Measurements from ENCODE around the gene NCAM2. TPM values are rescaled to one million over a fixed set of nuclear protein-coding genes. Genes with fewer than 3 reads are reported as not detected.

The NCAM2 gene
- total and polyA plus RNA-seq, 2 of the 8 experiments (the other 6 are each of a cell fraction or from before 2014, with no cell fraction given), result 0.14 to 1.1 TPM

DNA sequence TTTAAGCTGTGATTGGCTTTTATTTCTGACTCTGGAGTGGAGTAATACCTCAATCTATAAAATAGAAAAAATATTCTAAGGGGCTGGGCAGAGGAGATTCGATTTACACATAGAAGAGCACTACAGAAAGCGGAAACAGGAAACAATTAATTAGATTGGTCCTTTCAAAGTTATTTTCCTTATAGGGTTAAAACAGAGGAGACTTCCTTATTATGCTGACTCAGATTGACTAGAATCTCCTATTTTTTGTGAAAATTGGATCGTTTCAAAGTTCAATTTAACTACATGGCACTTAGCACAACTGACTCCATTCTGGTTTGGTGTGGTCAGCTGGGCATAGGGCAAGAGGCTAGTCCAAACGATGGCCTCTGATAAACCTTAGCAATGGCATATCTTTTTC, 48.3 kb upstream of the NCAM2 start:
- no peak for FAIRE-seq
- TF ChIP-seq SIX5 (IDR thresholded peaks at IDR 0.05; ENCODE audit: low read depth, low read length) (no peak), CBX8 (IDR thresholded peaks at IDR 0.05; ENCODE audit: borderline replicate concordance, low read depth, low read length) (no peak), PHF8 (conservative IDR thresholded peaks at IDR 0.05; ENCODE audit: low read depth, low read length) (no peak), BRCA1 (IDR thresholded peaks at IDR 0.05; ENCODE audit: low read depth, low read length) (no peak), TEAD4 (IDR thresholded peaks at IDR 0.05; ENCODE audit: low read depth, low read length) (no peak), SP2 (IDR thresholded peaks at IDR 0.05; ENCODE audit: low read length) (no peak), SRF (IDR thresholded peaks at IDR 0.05; ENCODE audit: low read depth, low read length) (no peak), FOSL1 (IDR thresholded peaks at IDR 0.05; ENCODE audit: insufficient read depth, low read depth, low read length) (no peak), POU5F1 (IDR thresholded peaks at IDR 0.05; ENCODE audit: low read depth, low read length) (no peak), SP4 (IDR thresholded peaks at IDR 0.05; ENCODE audit: low read length) (no peak), SAP30 (IDR thresholded peaks at IDR 0.05; ENCODE audit: insufficient read depth, insufficient replicate concordance, low read length) (no peak), HDAC2 (IDR thresholded peaks at IDR 0.05; ENCODE audit: borderline replicate concordance in 1 of 2, low read depth in 2 of 2, low read length in 2 of 2) (no peak), TCF12 (IDR thresholded peaks at IDR 0.05; ENCODE audit: low read depth, low read length) (no peak), ZNF274 (IDR thresholded peaks at IDR 0.05; ENCODE audit: borderline replicate concordance, extremely low read depth, low read length) (no peak), BACH1 (IDR thresholded peaks at IDR 0.05; ENCODE audit: low read length) (no peak), EZH2 (IDR thresholded peaks at IDR 0.05; ENCODE audit: low read depth, low read length, severe bottlenecking) (no peak)

More for the DNA sequence above, 48.3 kb upstream of the NCAM2 start:
- Histone ChIP-seq H4K91ac (replicated peaks; ENCODE audit: insufficient read length, low read length) (no peak overlapping the region), H3K4me3 (ENCODE audit: extremely low read depth in 1 of 4, insufficient read depth in 2 of 4, low read depth in 3 of 4, low read length in 4 of 4) (no peak overlapping the region), H3K79me1 (ENCODE audit: low read depth, low read length) (no peaks in the 10 kb centered on the region), H2BK5ac (ENCODE audit: low read depth, low read length) (no peak overlapping the region), H2BK20ac (ENCODE audit: low read length) (no peak overlapping the region), H4K20me1 (replicated peaks in 1 of 2; ENCODE audit: control insufficient read depth in 1 of 2, insufficient read depth in 2 of 2, low read length in 2 of 2) (no peaks in the 10 kb centered on the region), H3K4ac (replicated peaks; ENCODE audit: insufficient read length, low read depth, low read length) (no peak overlapping the region), H3K56ac (replicated peaks; ENCODE audit: insufficient read length, low read depth, low read length) (no peak overlapping the region), H3K9ac (replicated peaks in 1 of 4; ENCODE audit: extremely low read depth in 1 of 4, low read depth in 3 of 4, low read length in 3 of 4) (no peak overlapping the region), H3K27ac (ENCODE audit: low read depth, low read length) (no peak overlapping the region), H3K27me3 (replicated peaks in 1 of 4; ENCODE audit: control insufficient read depth in 3 of 4, extremely low read depth in 1 of 4, insufficient read depth in 3 of 4, low read length in 3 of 4) (no peaks in the 10 kb centered on the region), H3K4me2 (ENCODE audit: insufficient read depth in 1 of 2, low read depth in 2 of 2, low read length in 2 of 2) (no peak overlapping the region), H3K4me1 (replicated peaks in 1 of 4; ENCODE audit: control insufficient read depth in 3 of 4, insufficient read depth in 4 of 4, low read length in 3 of 4) (no peaks in the 10 kb centered on the region), H4K5ac (ENCODE audit: insufficient read length, low read depth, low read length) (no peak overlapping the region), H4K8ac (ENCODE audit: extremely low read depth, insufficient read depth, low read length) (no peak overlapping the region), H3K9me3 (ENCODE audit: insufficient read depth in 2 of 2, low read depth in 1 of 2, low read length in 1 of 2) (no peaks in the 10 kb centered on the region), H3K36me3 (ENCODE audit: control insufficient read depth in 2 of 4, insufficient read depth in 4 of 4, low read length in 3 of 4) (no peaks in the 10 kb centered on the region), H2BK15ac (ENCODE audit: low read length) (no peak overlapping the region), H3K18ac (ENCODE audit: extremely low read depth, low read length) (no peak overlapping the region), H2AFZ (ENCODE audit: low read length) (peak overlapping the region; percentile 96; the same call in 1 of the 2 replicates), H2AK5ac (ENCODE audit: low read depth, low read length) (no peak overlapping the region), H3K23ac (ENCODE audit: insufficient read length) (no peak overlapping the region), H2BK12ac (ENCODE audit: low read depth, low read length) (no peak overlapping the region), H3K79me2 (ENCODE audit: control insufficient read depth in 1 of 2, insufficient read depth in 2 of 2, low read length in 2 of 2) (no peaks in the 10 kb centered on the region), H3K23me2 (ENCODE audit: low read depth, low read length) (no peaks in the 10 kb centered on the region; the same call in 1 of the 2 replicates), H2BK120ac (replicated peaks; ENCODE audit: low read depth, low read length) (no peak overlapping the region), H3K14ac (ENCODE audit: insufficient read length) (no peak overlapping the region)
- no peak for DNase-seq (ENCODE audit: low read depth in 1 of 2, low spot score in 2 of 2)
- ChIA-PET POLR2A (ENCODE audit: partially characterized antibody) (no interaction called here), CTCF (ENCODE audit: partially characterized antibody) (no interaction called here)
- 88% methylated on average over 4 of the region's 4 CpGs; no CpG with 5 or more reads in 1 of the 2 experiments for WGBS, 2 experiments (ENCODE audit: extremely low coverage in 1 of 2, insufficient coverage in 1 of 2, insufficient read length in 1 of 2, insufficient replicate concordance in 2 of 2, low coverage in 1 of 2, low lambda C conversion rate in 2 of 2, missing lambda C conversion rate in 1 of 2)
